ENCODE measurements around the gene HDAC4.

- TF ChIP-seq EZH2 (IDR thresholded peaks at IDR 0.05; ENCODE audit: borderline replicate concordance, low read depth, low read length) (no peak), POLR2AphosphoS5 (IDR thresholded peaks at IDR 0.05; ENCODE audit: control insufficient read depth, insufficient read depth, low read depth, low read length) (no peak), ZNF263 (CRISPR knock-in tag; IDR thresholded peaks at IDR 0.05; ENCODE audit: borderline replicate concordance) (no peak), GABPA (tag; conservative IDR thresholded peaks at IDR 0.05; ENCODE audit: low read depth) (no peak)
Observed at GRCh38 chr2:239311132-239312040, 89.4 kb downstream of the HDAC4 start.
